K562 (cell line): Measurements from ENCODE around the gene TFAP2A. TPM values are rescaled to one million over a fixed set of nuclear protein-coding genes. Genes with fewer than 3 reads are reported as not detected.

Experiments
- ATAC-seq: fragments of 200-7000 bp; cut with Tn5 transposase; 3 replicates; pipeline ENCODE4 v1.9.1; 2020; ENCODE audit warnings: moderate library complexity
- BruUV-seq: library from RNA; stranded (reverse); fragments of 400-500 nt; replicated peaks from 2 replicates; lab custom pipeline; 2021; lab: Mats Ljungman, UMichigan
- CTCF ChIA-PET: fragments of 300-600 bp; formaldehyde crosslinking; extraction: SDS; loops from one replicate; lab custom pipeline; 2021; ENCODE audit warnings: low intra/inter-chr PET ratio; lab: Yijun Ruan, JAX
- POLR2A ChIA-PET: fragments of 300-600, 350-650 bp; sonication (Branson Sonifier 250); formaldehyde crosslinking; extraction: SDS; loops from one replicate; lab custom pipeline; 2021; ENCODE audit warnings: antibody characterized with exemption, inconsistent platforms; lab: Yijun Ruan, JAX
- DNase-seq, 4 experiments: peaks; one replicate each; pipeline versions ENCODE4 v3.0.0 to v3.0.0-alpha.2; 2011 to 2018; ENCODE audit warnings: low spot score in 3 of 4, mixed read lengths in 3 of 4; ENCODE audit errors: extremely low read depth in 1 of 4
- FAIRE-seq: peaks from 2 replicates; lab custom pipeline; 2011; peaks lifted over from hg19 to GRCh38; lab: Jason Lieb, UNC
- H2AFZ ChIP-seq: 2 replicates; pipeline ENCODE4 v1.6.0; 2011; ENCODE audit warnings: low read depth, low read length, control low read depth, inconsistent platforms
- H3K27ac ChIP-seq: fragments of 200-600 bp; 3 replicates; pipeline ENCODE4 v1.8.0; 2011; ENCODE audit warnings: low read depth, mild to moderate bottlenecking, control low read depth, inconsistent platforms, low read length, moderate library complexity, mixed read lengths; ENCODE audit errors: extremely low read depth
- H3K27me3 ChIP-seq, 2 experiments: fragments of 300-600 bp in 1 of 2; 2 replicates in 1 of 2; 3 replicates in 1 of 2; pipeline versions ENCODE4 v1.6.0 to v1.8.0; 2011; ENCODE audit warnings: inconsistent platforms in 2 of 2, low read length in 2 of 2, mild to moderate bottlenecking in 1 of 2, mixed read lengths in 1 of 2, moderate library complexity in 1 of 2; ENCODE audit not compliant: control insufficient read depth in 2 of 2, insufficient read depth in 2 of 2
- H3K36me3 ChIP-seq: fragments of 300-600 bp; 3 replicates; pipeline ENCODE4 v1.8.0; 2011; ENCODE audit warnings: mild to moderate bottlenecking, low read length, inconsistent platforms; ENCODE audit not compliant: control insufficient read depth, insufficient read depth
- H3K4me1 ChIP-seq, 2 experiments: fragments of 200-600 bp in 1 of 2; replicated peaks in 1 of 2; 2 replicates in 1 of 2; 3 replicates in 1 of 2; pipeline versions ENCODE4 v1.5.1 to v1.8.0; 2011; ENCODE audit warnings: inconsistent platforms in 2 of 2, low read length in 2 of 2, mild to moderate bottlenecking in 1 of 2, mixed read lengths in 1 of 2, moderate library complexity in 1 of 2; ENCODE audit not compliant: control insufficient read depth in 2 of 2, insufficient read depth in 2 of 2
- H3K4me2 ChIP-seq: 2 replicates; pipeline ENCODE4 v1.6.1; 2011; ENCODE audit warnings: low read length, control low read depth, inconsistent platforms, mixed read lengths; ENCODE audit not compliant: insufficient read depth
- H3K4me3 ChIP-seq: fragments of 200-600 bp; sonication (generic), shearing (Covaris generic); 2 replicates; pipeline ENCODE4 v1.5.1; 2016; ENCODE audit warnings: control low read depth, inconsistent platforms
- H3K79me2 ChIP-seq: fragments of 200-600 bp; 3 replicates; pipeline ENCODE4 v1.8.0; 2011; ENCODE audit warnings: low read length, inconsistent platforms; ENCODE audit not compliant: control insufficient read depth, insufficient read depth
- H3K9ac ChIP-seq, 2 experiments: 2 replicates each; pipeline versions ENCODE4 v1.6.0 to v1.6.1; 2011; ENCODE audit warnings: low read depth in 2 of 2, low read length in 2 of 2, control low read depth in 1 of 2, inconsistent platforms in 1 of 2, mild to moderate bottlenecking in 1 of 2, mixed read lengths in 1 of 2; ENCODE audit not compliant: insufficient read depth in 1 of 2
- H3K9me1 ChIP-seq: one replicate; pipeline ENCODE4 v1.6.0; 2011; ENCODE audit warnings: inconsistent platforms, mild to moderate bottlenecking, low read length, moderate library complexity; ENCODE audit not compliant: control insufficient read depth, insufficient read depth
- H3K9me3 ChIP-seq: replicated peaks from 2 replicates; pipeline ENCODE4 v1.5.1; 2011; ENCODE audit warnings: low read depth, low read length, inconsistent platforms; ENCODE audit not compliant: control insufficient read depth, insufficient read depth
- H4K20me1 ChIP-seq: replicated peaks from 2 replicates; pipeline ENCODE4 v1.6.1; 2011; ENCODE audit warnings: low read length, inconsistent platforms, mixed read lengths; ENCODE audit not compliant: control insufficient read depth, insufficient read depth
- ELF4 ChIP-seq: fragments of 450-650 bp; formaldehyde crosslinking; IDR thresholded peaks from 2 replicates; pipeline ENCODE4 v1.4.0; 2022; ENCODE audit warnings: missing genetic modification characterization
- FOXO4 ChIP-seq: fragments of 450-650 bp; formaldehyde crosslinking; IDR thresholded peaks from 2 replicates; pipeline ENCODE4 v1.4.0; 2020; ENCODE audit warnings: mild to moderate bottlenecking, moderate library complexity
- GABPA ChIP-seq: fragments of 200-800 bp; sonication (Bioruptor generic); conservative IDR thresholded peaks from 2 replicates; pipeline ENCODE4 v1.6.1; 2016; ENCODE audit warnings: low read depth, missing genetic modification characterization, missing compliant biosample characterization
- L3MBTL2 ChIP-seq: fragments of 450-650 bp; IDR thresholded peaks from 2 replicates; pipeline ENCODE4 v1.6.1; 2016; ENCODE audit warnings: mild to moderate bottlenecking, moderate library complexity
- LEF1 ChIP-seq: fragments of 450-650 bp; IDR thresholded peaks from 2 replicates; pipeline ENCODE4 v1.6.1; 2016; ENCODE audit warnings: mild to moderate bottlenecking
- NFE2 ChIP-seq: IDR thresholded peaks from 2 replicates; pipeline ENCODE4 v1.6.1; 2014; ENCODE audit warnings: antibody characterized with exemption, low read depth
- NR2C1 ChIP-seq, 2 experiments: fragments of 450-650 bp; IDR thresholded peaks; 2 replicates each; pipeline ENCODE4 v1.6.1; 2017; ENCODE audit warnings: mild to moderate bottlenecking in 2 of 2, antibody characterized with exemption in 1 of 2, inconsistent platforms in 1 of 2, missing compliant biosample characterization in 1 of 2, missing genetic modification characterization in 1 of 2
- POLR2H ChIP-seq: IDR thresholded peaks from 2 replicates; pipeline ENCODE4 v1.6.1; 2016; ENCODE audit warnings: missing genetic modification characterization, low read depth, mild to moderate bottlenecking, control low read depth, missing compliant biosample characterization, moderate library complexity
- RBM25 ChIP-seq: fragments of 200-400 bp; formaldehyde crosslinking; IDR thresholded peaks from 2 replicates; pipeline ENCODE4 v1.6.1; 2018; ENCODE audit warnings: low read length, low read depth, moderate library complexity; ENCODE audit not compliant: severe bottlenecking
- RHOXF2B ChIP-seq: fragments of 250-450 bp; sonication (Bioruptor Pico); conservative IDR thresholded peaks from 2 replicates; pipeline ENCODE4 v1.5.1; 2021
- SMARCA5 ChIP-seq: fragments of 450-650 bp; IDR thresholded peaks from 2 replicates; pipeline ENCODE4 v1.6.1; 2016
- ZNF24 ChIP-seq: fragments of 450-650 bp; IDR thresholded peaks from 2 replicates; pipeline ENCODE4 v1.6.1; 2016
- ZNF282 ChIP-seq: sonication (generic); formaldehyde crosslinking; IDR thresholded peaks from 2 replicates; pipeline ENCODE4 v1.8.1; 2023; ENCODE audit warnings: missing genetic modification reagents
- ZNF324 ChIP-seq: fragments of 250-450 bp; sonication (Bioruptor Pico); IDR thresholded peaks from 2 replicates; pipeline ENCODE4 v1.4.0; 2020; ENCODE audit warnings: mild to moderate bottlenecking
- ZNF668 ChIP-seq: fragments of 250-450 bp; sonication (Bioruptor Pico); IDR thresholded peaks from 2 replicates; pipeline ENCODE4 v1.8.0; 2022; ENCODE audit warnings: mild to moderate bottlenecking, inconsistent platforms
- WGBS: fragments of 100-300 bp; shearing (Covaris generic); methylation state at CpG from one replicate; pipeline ENCODE4 v1.1.6; 2016; ENCODE audit warnings: low coverage, mixed read lengths; ENCODE audit not compliant: insufficient coverage; ENCODE audit errors: missing lambda C conversion rate; 5-methylcytosine and 5-hydroxymethylcytosine counted together
- in situ Hi-C: fragments of 300-500 bp; cut with MboI; formaldehyde crosslinking; loops from 4 replicates; pipeline ENCODE4 v1.15.0; 2018; ENCODE audit warnings: inconsistent platforms, mixed read lengths
- intact Hi-C: fragments of 100-400 bp; cut with micrococcal nuclease; formaldehyde crosslinking; loops from 2 replicates; pipeline ENCODE4 v1.14.2; 2022
- polyA plus RNA-seq, 8 experiments: library from polyadenylated mRNA; depleted of rRNA in 4 of 8; stranded (reverse) in 5 of 8; unstranded in 3 of 8; fragments of >200 nt; fragmentation: Nextera tagmentation in 2 of 8; fragmentation: Illumina TruSeq in 1 of 8; extraction: Ambion mirVana in 2 of 8; extraction: Trizol in 1 of 8; gene quantifications; 2 replicates each; pipeline versions ENCODE4 v1.2.1 to v1.2.3, GENCODE V29; 2011 to 2014; ENCODE audit warnings: inconsistent platforms in 1 of 8, missing spikeins in 1 of 8
- total RNA-seq, 7 experiments: library from RNA; depleted of rRNA in 6 of 7; stranded (reverse); fragments of >200 nt in 6 of 7; fragmentation: Illumina TruSeq in 2 of 7; extraction: Trizol in 2 of 7; gene quantifications; 2 replicates each; pipeline versions ENCODE4 v1.2.1 to v1.2.3, GENCODE V29; 2011 to 2021; ENCODE audit warnings: low replicate concordance in 1 of 7
- TF ChIP-seq, protein P1 (sequence below): sonication (generic); formaldehyde crosslinking; IDR thresholded peaks from 2 replicates; pipeline ENCODE4 v1.8.0; 2022; ENCODE audit warnings: mild to moderate bottlenecking, missing genetic modification reagents
- TF ChIP-seq, protein P2 (sequence below): fragments of 250-450 bp; sonication (Bioruptor Pico); IDR thresholded peaks from 2 replicates; pipeline ENCODE4 v1.4.0; 2020; ENCODE audit warnings: mild to moderate bottlenecking, moderate library complexity

Gene TFAP2A
- total and polyA plus RNA-seq, 9 of the 15 experiments (the other 6 are each of a cell fraction or from before 2014, with no cell fraction given) = 0.14 to 0.53 (median 0.19) TPM; not detected in 1

- in situ Hi-C loops (loop anchor here (5.0 to 25.0 kb wide), 4 partner anchors 405 to 1993 kb away; partner anchors contain the start of gene SLC35B3), intact Hi-C loops (loop anchor here (1.0 to 10.0 kb wide), 4 partner anchors 398 to 1995 kb away; partner anchors contain the start of gene SLC35B3)
- POLR2A ChIA-PET = interaction anchor here (0.7 to 1.1 kb wide), 4 partner anchors 15 to 267 kb away, joined by 3 read pairs; partner anchors contain the start of gene TFAP2A
- no peaks in the 10 kb centered on the region for H3K9me3 ChIP-seq
- peak overlapping the region; percentile 73 for H3K4me2 ChIP-seq
- peak overlapping the region; percentile 4; the same call in 1 of the 2 replicates for H3K4me3 ChIP-seq
- H3K27me3 ChIP-seq = peaks cover 0 to 9% of the 10 kb centered on the region in 2 experiments; a peak in 2 of 5 replicates
- DNase-seq = peak; percentile 46 to 77 (median 59)
- CTCF ChIA-PET = interaction anchor here (2.2 kb wide), 1 partner anchor 1447 kb away, joined by 12 read pairs; no protein-coding TSS in a partner anchor
- H3K9ac ChIP-seq = peak overlapping the region in 1 of 2 experiments; percentile 42; a peak in 1 of 4 replicates
- ATAC-seq = peak; percentile 91
- H3K9me1 ChIP-seq = no peaks in the 10 kb centered on the region
- peak overlapping the region; percentile 88 for H2AFZ ChIP-seq
- no peaks in the 10 kb centered on the region for H3K36me3 ChIP-seq
- peak; percentile 87 for FAIRE-seq
- no peaks in the 10 kb centered on the region for H3K79me2 ChIP-seq
- 12% methylated on average over 12 of the region's 12 CpGs for WGBS
- H3K27ac ChIP-seq = no peak overlapping the region; the same call in 2 of the 3 replicates
- no TSS peak for BruUV-seq
- no peaks in the 10 kb centered on the region for H4K20me1 ChIP-seq
- peaks cover 8 to 9% of the 10 kb centered on the region in 2 experiments; a peak in 4 of 5 replicates for H3K4me1 ChIP-seq
- TF ChIP-seq NFE2 = 0 out of 2 replicates have a peak, but pooled peaks have one; percentile 21
- TF ChIP-seq ZNF668 = no peak
- 0 out of 2 replicates have a peak, but pooled peaks have one; percentile 23 for TF ChIP-seq SMARCA5
- TF ChIP-seq LEF1 = 0 out of 2 replicates have a peak, but pooled peaks have one; percentile 20
- no peak for TF ChIP-seq ELF4 (CRISPR knock-in tag)
- 0 out of 2 replicates have a peak, but pooled peaks have one; percentile 28 for TF ChIP-seq NR2C1 (IDR thresholded peaks at IDR 0.05)
- no peak for TF ChIP-seq NR2C1 (tag; IDR thresholded peaks at IDR 0.05)
- no peak for TF ChIP-seq RBM25
- TF ChIP-seq POLR2H (tag) = peak; percentile 56; the same call in 1 of the 2 replicates
- TF ChIP-seq FOXO4 (CRISPR knock-in tag) = no peak
- TF ChIP-seq, protein P1, sequence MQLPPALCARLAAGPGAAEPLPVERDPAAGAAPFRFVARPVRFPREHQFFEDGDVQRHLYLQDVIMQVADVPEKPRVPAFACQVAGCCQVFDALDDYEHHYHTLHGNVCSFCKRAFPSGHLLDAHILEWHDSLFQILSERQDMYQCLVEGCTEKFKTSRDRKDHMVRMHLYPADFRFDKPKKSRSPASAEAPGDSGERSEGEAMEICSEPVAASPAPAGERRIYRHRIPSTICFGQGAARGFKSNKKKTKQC (CRISPR knock-in tag) = no peak
- no peak for TF ChIP-seq ZNF324 (CRISPR knock-in tag)
- no peak for TF ChIP-seq ZNF282 (CRISPR knock-in tag)
- TF ChIP-seq ZNF24 = peak; percentile 47; the same call in 1 of the 2 replicates
- TF ChIP-seq, protein P2, sequence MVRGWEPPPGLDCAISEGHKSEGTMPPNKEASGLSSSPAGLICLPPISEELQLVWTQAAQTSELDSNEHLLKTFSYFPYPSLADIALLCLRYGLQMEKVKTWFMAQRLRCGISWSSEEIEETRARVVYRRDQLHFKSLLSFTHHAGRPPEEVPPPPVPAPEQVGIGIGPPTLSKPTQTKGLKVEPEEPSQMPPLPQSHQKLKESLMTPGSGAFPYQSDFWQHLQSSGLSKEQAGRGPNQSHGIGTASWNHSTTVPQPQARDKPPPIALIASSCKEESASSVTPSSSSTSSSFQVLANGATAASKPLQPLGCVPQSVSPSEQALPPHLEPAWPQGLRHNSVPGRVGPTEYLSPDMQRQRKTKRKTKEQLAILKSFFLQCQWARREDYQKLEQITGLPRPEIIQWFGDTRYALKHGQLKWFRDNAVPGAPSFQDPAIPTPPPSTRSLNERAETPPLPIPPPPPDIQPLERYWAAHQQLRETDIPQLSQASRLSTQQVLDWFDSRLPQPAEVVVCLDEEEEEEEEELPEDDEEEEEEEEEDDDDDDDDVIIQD (CRISPR knock-in tag) = no peak
- TF ChIP-seq L3MBTL2 = peak; percentile 13; the same call in 1 of the 2 replicates
- peak; percentile 80 for TF ChIP-seq GABPA (tag)
- no peak for TF ChIP-seq RHOXF2B
Observed at GRCh38 chr6:10429638-10430427, 15.0 kb upstream of the TFAP2A start.
